Duodenal mucosa (tissue), 2 donors: ENCODE measurements around the gene SF3B4.

Experiments
- H3K27ac ChIP-seq: one replicate; pipeline ENCODE4 v1.7.0; 2013; ENCODE audit warnings: low read depth, low read length
- H3K27me3 ChIP-seq, 2 donors: one replicate each; pipeline ENCODE4 v1.7.0; 2013; ENCODE audit warnings: low read length in 2 of 2, control low read depth in 1 of 2; ENCODE audit not compliant: insufficient read depth in 2 of 2, control insufficient read depth in 1 of 2
- H3K36me3 ChIP-seq, 2 donors: one replicate each; pipeline ENCODE4 v1.7.0; 2013; ENCODE audit warnings: low read length in 2 of 2, control low read depth in 1 of 2; ENCODE audit not compliant: insufficient read depth in 2 of 2, control insufficient read depth in 1 of 2
- H3K4me1 ChIP-seq, 2 donors: one replicate each; pipeline ENCODE4 v1.7.0; 2013; ENCODE audit warnings: low read length in 2 of 2, control low read depth in 1 of 2; ENCODE audit not compliant: insufficient read depth in 2 of 2, control insufficient read depth in 1 of 2
- H3K4me3 ChIP-seq, 2 donors: one replicate each; pipeline ENCODE4 v1.7.0; 2013; ENCODE audit warnings: low read length in 2 of 2, low read depth in 1 of 2
- H3K9ac ChIP-seq, 2 donors: one replicate each; pipeline ENCODE4 v1.7.0; 2013; ENCODE audit warnings: low read length in 2 of 2, low read depth in 1 of 2
- H3K9me3 ChIP-seq, 2 donors: one replicate each; pipeline ENCODE4 v1.7.0; 2013; ENCODE audit warnings: low read length in 2 of 2, control low read depth in 1 of 2; ENCODE audit not compliant: control insufficient read depth in 1 of 2

Gene SF3B4

DNA sequence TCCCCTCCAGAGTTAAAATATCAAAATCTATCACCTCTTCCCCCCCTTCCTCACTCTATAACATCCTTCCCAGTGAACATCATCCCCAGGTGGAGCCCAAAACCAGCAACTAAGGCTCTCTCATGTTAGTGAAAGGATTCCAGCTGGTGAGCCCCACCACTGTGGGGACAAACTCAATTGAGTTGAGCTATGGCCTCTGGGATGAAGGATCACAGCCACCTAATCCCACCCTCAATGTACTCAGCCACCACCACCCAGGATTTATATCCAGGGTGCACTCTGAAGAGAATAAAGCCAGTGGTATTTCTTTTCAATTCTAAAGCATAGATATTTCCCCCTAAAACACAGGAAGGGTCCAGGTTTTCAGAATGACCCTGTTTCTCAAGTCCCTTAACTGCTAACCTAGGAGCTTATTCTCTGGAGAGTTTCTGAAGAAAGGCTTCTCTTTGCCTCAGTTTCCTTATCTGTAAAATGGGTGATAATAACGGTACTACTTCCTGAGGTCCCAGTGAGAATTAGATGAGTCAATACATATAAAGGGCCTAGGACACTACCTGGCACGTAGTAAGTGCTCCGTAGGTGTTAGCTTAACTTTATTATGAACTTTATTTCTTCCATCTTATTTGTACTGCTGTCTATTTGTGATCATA is 43.9 kb downstream of the SF3B4 start:
- Histone ChIP-seq H3K4me1 (peaks cover 11 to 14% of the 10 kb centered on the region in 2 donors), H3K9ac (no peak overlapping the region), H3K4me3 (no peak overlapping the region), H3K27ac (no peak overlapping the region), H3K9me3 (no peaks in the 10 kb centered on the region), H3K36me3 (no peaks in the 10 kb centered on the region), H3K27me3 (no peaks in the 10 kb centered on the region)

DNA sequence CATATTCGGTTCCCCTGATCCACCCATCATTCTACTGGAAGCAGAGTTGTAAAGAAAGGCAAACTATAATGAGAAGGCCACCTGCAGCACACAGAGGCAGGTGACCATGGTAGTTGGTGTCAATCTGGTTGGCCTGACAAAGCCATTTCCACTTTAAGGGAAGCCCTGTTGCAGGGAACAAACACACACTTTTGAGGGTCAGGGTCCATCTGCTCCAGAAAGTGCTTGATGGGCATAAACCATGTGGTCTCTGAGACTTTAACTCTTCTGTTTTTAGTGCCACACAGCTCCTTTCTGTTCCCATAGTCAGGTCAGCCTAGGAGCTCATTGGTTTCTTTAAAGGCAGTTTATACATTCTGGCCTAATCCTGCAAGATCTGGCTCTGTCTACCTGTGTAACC is 45.7 kb downstream of the SF3B4 start:
- Histone ChIP-seq H3K27me3 (no peaks in the 10 kb centered on the region), H3K36me3 (no peaks in the 10 kb centered on the region), H3K4me3 (no peak overlapping the region), H3K27ac (no peak overlapping the region), H3K4me1 (peaks cover 11 to 14% of the 10 kb centered on the region in 2 donors), H3K9ac (no peak overlapping the region), H3K9me3 (no peaks in the 10 kb centered on the region)

DNA sequence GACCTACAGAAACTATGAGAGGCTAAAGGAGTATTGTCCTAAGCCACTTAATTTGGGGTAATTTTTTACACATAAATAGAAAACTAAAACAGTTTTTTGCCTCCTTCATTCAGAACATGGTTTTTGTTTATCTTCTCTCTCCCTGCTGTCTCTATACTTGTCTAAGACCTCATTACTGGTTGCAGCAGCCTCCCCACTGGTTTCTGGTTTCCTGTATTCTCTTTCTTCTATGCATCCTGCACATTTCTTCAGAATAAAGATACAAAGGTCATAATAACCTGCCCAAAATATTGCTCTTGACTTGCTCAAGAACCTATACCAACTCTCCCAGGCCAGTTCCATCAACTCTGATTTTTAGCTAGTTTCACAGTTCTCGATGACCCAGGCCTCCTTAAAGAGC is 48.0 kb downstream of the SF3B4 start:
- Histone ChIP-seq H3K9ac (no peak overlapping the region), H3K27ac (no peak overlapping the region), H3K9me3 (no peaks in the 10 kb centered on the region), H3K36me3 (no peaks in the 10 kb centered on the region), H3K4me1 (peaks cover 2 to 6% of the 10 kb centered on the region in 2 donors), H3K4me3 (no peak overlapping the region), H3K27me3 (no peaks in the 10 kb centered on the region)

DNA sequence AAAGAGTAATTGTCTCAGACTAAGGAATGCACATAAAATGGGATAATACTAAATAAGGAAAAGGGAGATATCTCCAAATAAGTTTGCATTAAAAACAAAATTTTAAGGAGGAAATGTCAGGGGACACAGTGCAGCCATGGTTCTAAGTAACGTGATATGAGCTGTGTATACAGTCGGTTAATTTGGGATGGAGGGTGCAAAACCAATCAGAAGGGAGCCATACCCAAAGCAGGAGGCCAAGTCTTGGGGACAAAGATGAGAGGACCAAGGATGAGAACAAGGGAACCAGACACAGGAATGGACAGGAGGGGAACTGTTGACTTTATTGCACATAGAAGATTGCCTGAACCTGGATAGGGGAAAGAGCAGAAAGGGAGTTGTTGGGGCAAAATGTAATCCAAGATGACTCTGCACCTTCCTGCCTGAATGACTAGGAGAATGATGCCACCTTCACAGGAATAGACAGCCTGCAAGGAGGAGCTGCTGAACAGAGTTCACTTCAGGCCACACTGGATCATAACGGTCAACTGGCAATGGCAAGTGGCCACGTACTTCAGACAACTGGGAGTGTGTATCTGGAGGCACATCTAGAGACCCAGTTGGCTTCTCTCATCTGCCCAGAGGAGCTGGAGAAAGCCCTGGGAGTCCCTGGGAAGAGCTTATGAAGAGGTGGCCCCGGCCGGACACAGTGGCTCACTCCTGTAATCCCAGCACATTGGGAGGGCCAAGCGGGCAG is 50.2 kb downstream of the SF3B4 start:
- no peaks in the 10 kb centered on the region for H3K27me3 ChIP-seq
- H3K27ac ChIP-seq, result no peak overlapping the region
- no peak overlapping the region for H3K9ac ChIP-seq
- no peaks in the 10 kb centered on the region for H3K9me3 ChIP-seq
- no peaks in the 10 kb centered on the region for H3K4me1 ChIP-seq
- H3K36me3 ChIP-seq, result no peaks in the 10 kb centered on the region
- no peak overlapping the region for H3K4me3 ChIP-seq
